Limb (tissue), 2 donors: Measurements from ENCODE around the gene NPEPL1.

Experiments used
- DNase-seq, 2 donors: peaks; one replicate each; pipeline ENCODE4 v3.0.0-alpha.2; 2016; ENCODE audit errors: extremely low spot score in 2 of 2

NPEPL1 gene

GRCh38 chr20:58700121-58700821 lies 7.7 kb downstream of the NPEPL1 start:
- peak in 1 of 2 donors; percentile 14 for DNase-seq

DNA sequence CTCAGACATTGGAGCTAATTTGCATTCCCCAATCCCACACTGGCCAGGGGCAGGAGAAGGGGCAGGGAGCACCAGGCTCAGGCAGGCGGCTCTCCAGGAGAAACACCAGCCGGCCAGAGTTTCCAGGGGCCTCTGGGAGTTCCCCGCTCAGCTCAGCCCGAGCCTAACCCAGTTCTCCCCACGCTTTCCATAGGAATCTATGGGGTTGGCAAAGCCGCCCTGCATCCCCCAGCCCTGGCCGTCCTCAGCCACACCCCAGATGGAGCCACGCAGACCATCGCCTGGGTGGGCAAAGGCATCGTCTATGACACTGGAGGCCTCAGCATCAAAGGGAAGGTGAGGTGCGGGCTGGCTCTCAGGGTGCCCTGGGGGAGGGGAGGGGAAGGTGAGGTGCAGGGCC lies 8.2 kb downstream of the NPEPL1 start:
- DNase-seq = no peak

- no peak for DNase-seq
Measured at GRCh38 chr20:58701431-58702160, 9.0 kb downstream of the NPEPL1 start.

- no peak for DNase-seq
Measured at GRCh38 chr20:58702161-58702510, 9.5 kb downstream of the NPEPL1 start.

DNA sequence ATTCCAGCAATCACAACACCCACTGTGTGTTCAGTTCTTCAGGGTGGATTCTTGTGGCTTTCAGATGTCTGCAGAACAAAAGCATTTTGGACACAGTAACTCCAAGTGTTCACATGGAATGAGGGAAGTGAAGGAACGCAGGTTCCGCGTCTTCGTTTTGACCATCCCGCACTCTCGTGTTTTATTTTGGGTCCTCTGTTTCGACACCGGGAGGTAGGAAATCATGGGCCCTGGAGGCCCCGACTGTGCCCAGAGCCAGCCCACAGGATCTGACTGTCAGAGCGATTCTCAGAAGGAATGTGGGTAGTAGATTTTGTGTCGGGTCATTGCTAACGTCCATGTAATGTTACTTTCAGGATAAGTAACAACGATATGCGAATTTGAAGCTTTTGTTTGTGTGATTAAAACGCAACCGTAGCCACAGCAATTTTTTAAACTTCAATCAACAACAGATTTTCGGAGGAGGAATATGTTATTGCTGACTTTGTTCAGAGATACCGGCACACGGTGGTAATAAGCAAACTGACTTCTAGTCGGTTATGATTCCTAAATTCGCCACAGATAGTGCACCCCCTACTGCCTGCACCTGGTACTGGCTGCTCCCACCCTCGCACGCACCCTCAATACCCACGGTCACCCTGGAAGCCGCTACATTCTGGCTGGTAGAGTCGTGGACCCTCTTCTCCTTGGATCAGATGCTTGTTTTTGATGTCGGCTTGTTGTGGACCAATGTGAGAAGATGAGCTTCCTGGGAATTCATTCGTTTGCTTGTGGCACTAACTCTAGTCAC lies 10.5 kb downstream of the NPEPL1 start:
- DNase-seq = no peak

- no peak for DNase-seq
Measured at GRCh38 chr20:58703765-58704371, 11.3 kb downstream of the NPEPL1 start.

DNA sequence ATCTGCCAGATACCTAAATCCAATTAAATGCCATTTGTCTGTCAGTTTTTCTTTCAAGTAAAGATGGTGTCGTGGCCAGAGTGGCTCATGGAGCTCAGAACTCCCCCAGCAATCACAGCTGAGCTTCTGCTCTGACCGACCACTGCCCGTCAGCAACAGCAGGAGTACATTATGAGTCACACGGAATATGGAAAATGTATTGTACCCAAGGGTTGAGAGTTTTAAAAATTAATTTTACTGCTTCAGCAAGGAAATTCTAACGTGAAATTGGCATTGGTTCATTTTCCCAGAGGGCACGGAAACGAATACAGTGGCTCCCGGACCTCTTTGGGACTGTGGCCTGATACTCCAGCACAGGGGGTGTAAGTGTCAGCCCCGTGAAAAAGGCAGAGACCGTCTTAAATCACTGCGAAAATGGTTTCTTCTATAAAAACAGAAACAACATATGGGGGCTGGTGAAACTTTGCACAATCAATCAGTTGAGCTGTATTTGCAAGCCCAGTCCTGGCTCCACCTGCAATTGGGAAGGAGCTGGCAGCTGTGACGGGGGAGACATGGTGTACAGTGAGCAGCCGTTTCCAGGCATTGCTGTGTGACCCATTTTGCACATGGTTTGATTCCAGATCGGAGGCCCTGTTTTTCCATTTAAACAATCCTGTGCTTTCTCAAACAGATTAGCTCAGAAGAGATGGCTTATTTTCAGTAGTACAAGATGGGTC lies 12.8 kb downstream of the NPEPL1 start:
- DNase-seq = peak; percentile 53 to 54

DNA sequence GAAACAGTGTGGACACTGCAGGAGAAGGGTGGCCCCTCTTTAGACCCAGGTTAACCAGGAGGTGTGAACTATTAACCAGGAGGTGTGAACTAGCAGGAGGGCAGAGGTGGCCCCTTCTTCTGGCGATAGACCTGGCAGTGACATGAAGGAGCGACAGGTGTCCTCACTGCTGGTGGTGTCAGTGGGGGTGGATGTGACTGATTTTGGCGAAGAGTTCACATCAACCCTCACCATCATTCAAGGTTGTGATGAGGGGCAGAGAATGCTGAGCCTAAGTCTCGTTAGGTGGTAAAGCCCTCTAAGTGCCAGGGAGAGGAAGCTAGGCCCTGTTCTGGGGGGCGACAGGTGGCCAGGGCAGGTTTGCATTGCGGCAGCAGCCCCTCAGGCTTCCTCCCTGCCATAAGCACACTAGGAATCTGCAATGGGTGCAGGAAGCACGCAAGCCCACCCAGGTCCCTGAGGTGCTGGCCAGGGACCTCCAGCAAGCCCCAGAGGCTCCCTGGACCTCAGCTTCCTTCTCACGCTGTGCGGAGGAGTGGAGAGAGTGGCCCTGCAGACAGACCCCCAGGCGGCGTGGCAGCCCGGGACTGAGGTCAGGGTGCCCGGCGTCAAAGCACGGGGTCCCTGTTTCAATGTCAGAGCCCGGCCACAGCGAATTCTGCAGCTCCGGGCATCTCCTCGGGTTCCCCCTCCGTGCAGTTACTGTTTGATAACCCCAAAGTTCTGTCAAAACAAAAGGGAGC lies 13.7 kb downstream of the NPEPL1 start:
- no peak for DNase-seq

DNA sequence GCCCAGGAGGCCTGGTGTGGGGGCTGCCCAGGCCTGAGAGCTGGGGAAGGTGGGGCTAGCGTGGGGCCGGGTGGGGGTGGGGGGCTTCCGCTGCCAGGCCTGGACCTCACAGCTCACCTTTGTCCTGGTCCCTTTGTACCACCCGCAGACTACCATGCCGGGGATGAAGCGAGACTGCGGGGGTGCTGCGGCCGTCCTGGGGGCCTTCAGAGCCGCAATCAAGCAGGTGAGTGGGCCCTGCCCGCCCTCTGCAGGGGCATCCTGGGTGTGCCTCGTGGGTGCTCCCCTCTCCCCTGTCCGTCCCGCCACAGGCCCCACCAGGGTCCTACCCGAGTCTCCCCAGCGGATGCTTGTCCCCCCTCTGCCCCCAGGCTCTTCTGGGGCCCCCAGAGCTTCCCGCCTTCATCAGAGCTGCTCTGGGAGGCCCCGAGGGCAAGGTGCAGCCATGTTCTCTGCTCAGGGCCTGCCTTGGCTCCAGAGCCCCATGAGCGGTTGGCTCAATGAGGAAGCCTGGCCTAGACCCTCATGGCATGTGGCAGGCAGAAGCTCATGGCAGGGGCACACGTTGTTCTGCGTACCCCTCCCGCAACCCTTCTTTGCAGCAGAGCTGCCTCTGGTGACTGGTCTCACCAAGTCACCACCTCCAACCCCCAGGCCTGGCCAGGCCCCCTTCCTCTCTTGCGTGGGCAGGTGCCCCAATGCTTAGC lies 14.5 kb downstream of the NPEPL1 start:
- DNase-seq = no peak

- DNase-seq = no peak
Measured at GRCh38 chr20:58707770-58708169, 15.2 kb downstream of the NPEPL1 start.

DNA sequence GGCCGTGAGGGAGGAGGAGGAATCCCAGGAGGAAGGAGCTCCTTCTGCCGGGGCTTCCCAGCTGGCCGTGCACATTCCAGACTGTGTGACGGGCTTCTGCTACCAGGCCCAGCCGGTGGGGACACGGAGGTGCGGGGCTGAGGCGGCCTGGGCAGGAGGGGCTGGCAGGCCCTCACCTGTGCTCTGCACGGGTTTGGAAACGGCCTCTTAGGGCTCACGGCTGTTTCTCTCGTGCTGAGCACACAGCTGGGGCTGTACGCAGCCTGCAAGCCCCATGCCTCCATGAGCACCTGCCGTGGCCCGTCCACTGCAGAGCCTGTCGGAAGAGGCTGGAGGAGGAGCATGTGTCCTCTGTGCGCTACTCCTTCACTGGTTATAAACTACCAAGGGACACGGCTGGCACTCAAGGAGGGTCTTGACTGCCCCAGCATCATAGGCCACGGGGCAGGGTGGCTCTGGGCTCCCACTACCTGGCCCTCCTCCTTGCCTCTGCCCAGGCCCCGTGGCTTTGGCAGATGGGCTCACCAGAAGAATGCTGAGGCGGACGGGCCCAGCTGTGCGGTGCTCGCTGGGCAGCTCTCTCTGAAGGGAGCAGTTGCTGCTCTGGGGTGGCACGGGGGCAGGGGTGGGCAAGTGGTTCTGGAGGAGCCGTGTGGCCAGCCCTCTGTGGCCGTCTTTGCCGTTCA lies 15.8 kb downstream of the NPEPL1 start:
- peak in 1 of 2 donors; percentile 42 for DNase-seq

DNA sequence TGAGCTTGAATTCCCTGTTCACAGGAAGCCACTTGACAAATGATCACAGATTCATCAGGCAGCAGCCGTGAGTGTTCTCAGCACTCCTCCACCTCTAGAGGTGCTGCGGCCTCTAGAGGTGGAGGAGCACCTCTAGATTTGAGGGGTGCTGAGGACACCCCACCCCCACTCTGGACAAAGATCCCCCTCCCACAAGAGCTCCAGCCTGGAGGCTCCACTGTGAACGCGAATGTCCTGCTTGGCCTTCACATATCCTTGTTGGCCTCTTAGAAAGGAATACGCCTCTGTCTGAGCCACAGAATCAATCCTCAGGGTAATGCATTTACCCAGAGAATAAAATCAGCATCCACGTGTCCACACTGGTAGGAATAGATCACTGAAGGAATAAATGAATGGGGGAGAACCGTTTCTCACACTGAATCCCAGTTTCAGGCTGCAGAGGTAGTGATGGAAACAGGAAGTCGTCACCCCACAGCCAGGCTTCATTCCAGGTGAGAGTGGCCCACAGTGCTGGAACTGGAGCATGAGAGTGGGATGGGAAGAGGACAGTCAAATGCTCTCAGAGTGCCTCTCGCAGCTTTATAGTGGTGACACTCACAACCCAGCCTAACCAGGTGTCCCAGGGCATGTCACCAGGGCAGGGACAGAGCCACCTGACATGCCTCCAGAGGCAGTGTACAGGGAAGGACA lies 16.6 kb downstream of the NPEPL1 start:
- DNase-seq = no peak

DNA sequence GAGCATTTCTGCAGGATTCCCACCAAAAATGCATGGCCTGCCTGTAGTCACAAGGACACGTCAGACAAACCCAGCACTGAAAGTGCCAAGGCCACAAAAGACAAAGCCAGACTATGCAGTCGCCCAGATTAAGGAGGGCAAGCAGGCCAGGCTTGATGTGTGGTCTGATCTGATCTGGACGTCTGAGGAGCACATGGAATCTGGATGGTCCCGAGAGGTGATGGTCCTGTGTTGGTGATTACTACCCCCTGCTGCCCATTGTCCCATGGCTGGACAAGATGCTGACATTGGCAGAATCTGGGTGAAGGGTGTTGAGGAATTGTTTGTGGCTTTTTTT lies 17.1 kb downstream of the NPEPL1 start:
- peak in 1 of 2 donors; percentile 11 for DNase-seq

DNA sequence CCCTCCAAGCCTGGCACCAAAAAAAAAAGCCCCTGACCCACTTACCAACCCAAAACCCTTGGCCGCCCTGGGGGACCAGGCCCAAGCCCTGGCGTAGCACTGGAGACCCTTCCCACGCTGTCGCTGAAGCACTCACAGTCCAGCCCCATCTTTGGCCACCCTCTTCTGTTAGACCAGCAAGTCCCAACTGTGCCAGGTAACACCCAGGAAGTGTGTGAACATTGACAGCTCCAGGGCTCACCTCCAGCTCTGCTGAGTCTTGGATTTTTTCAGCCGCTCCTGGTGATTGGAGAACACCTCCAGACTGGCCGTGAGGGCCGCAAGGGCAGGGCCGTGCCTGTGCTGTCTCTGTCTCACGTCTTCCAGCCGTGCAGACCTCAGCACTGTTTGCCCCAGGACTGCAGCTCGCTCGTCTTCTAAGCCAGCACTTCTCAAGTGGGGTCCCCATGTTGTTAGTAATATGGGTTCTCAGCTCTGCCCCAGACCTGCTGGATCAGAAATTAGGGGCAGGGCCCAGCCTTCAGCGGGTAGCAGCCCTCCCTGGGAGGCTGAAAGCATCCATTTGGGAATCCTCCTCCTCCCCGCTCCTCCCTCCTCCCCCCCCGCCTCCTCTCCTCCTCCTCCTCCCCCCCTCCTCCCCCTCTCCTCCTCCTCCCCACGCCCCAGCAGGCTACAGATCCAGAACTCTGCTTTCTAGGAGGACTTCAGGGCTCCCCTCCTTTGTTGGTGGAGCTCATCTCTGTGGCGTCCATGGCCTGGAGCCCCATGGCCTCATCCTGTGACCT lies 18.1 kb downstream of the NPEPL1 start:
- peak in 1 of 2 donors; percentile 16 for DNase-seq

DNA sequence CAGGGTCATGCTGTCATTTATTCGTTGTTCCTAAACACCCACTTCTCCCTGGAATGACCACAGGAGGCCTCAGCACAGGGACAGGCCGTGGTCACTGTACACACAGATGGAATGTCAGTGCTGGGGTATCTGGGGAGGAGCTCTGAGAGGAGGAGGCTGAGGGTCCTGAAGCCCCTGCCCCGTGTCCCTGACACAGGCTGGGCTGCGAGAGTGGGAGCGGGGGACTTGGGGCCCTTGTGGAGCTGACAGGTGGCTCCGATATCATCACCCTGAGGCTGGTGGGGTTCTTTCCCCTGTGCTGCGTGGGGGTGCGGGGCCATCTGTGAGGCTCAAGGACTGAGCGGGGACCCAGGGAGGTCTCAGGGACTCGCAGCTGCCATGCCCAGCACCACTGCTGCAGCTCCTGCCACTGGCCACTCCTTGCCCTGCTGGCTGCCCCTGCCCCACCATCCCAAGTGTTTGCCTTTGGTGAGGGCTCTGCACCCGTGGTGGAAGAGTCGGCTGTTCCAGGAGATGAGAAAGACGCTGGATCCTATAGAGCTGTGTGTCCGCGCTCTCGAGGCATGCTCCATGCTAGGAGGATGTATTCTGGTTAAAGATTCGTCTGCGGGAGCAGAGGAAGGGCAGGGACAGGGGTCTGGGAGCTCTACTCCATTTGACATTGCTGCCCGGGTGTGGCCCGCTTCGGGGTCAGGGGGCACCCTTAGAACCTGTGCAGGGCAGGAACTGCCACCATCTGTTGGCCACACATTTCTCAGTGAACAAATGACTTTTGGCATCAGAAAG lies 18.9 kb downstream of the NPEPL1 start:
- DNase-seq = peak in 1 of 2 donors; percentile 18

GRCh38 chr20:58712151-58712791 lies 19.7 kb downstream of the NPEPL1 start:
- DNase-seq = peak in 1 of 2 donors; percentile 21
